NCI-H345 treated with DMSO at 0.1 percent for 48 hours (cell line): ENCODE data around the gene SULT4A1.

Experiments used
- DNase-seq: peaks from one replicate; lab custom pipeline; 2025; ENCODE audit not compliant: unreplicated experiment; lab: John Stamatoyannopoulos, UW

SULT4A1 gene

DNA sequence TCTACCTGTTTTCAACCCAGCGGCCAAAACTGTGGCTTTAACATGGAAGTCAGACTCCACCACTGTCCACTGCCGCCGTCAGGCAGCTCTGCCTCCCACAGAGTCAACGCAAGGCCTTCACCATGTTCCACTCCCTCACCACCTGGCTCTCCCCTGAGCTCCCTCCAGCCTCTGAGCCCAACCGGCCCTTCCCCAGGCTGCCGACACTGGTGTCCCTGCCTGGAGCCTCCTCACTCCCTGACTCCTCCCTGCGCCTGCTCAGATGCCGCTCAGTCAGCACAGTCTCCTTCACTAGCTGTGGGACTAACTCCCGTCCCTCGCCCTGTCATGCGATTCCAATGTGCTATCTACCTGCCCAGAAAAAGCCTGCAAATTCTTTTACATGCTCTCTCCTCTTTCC, 16.3 kb downstream of the SULT4A1 start:
- no peak for DNase-seq

DNA sequence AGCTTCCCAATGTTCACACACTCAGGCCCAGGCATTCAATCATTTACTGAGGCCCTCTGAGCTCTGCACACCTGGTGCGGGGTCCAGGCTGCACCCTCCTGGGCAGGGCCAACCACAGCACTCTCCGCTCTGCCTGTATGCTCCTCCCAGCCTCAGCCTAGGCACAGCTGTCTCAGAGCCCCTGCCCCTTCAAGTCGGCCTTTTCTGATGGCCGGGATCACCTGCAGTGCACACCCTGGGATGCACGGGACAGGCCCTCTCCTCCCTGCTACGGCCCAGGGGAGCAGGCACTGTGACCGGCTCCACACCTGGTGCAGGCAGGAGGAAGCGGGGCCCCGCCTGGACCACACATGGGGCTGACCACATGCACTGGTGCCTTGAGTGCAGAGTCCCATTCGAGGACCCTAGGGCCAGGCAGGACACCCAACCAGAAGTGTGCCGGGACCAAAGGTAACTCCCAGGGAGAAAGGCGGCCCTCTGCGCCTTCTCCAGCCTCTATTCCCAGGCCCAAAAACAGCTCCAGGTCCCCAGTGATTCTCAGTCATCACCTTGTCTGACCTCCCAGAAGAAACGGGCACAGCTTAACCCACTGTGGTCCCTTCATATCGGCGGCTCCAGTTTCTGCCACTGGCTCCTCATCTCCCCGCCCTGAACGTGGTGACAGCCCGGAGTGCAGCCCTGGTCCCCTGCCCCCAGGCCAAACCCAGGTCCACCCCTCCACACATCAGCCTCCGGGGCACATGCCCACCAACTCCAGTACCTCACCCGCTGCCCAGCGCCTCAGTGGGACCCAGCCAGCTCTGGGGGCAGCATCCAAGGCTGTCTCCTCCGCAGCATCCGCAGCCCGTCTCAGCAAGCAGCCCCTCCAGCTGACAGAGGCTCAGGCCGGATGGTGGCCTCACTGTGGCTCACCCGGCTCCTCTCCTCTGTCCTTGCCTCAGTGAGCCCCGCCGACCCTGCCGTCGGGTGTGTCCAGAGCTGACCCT, 17.5 kb downstream of the SULT4A1 start:
- no peak for DNase-seq

DNA sequence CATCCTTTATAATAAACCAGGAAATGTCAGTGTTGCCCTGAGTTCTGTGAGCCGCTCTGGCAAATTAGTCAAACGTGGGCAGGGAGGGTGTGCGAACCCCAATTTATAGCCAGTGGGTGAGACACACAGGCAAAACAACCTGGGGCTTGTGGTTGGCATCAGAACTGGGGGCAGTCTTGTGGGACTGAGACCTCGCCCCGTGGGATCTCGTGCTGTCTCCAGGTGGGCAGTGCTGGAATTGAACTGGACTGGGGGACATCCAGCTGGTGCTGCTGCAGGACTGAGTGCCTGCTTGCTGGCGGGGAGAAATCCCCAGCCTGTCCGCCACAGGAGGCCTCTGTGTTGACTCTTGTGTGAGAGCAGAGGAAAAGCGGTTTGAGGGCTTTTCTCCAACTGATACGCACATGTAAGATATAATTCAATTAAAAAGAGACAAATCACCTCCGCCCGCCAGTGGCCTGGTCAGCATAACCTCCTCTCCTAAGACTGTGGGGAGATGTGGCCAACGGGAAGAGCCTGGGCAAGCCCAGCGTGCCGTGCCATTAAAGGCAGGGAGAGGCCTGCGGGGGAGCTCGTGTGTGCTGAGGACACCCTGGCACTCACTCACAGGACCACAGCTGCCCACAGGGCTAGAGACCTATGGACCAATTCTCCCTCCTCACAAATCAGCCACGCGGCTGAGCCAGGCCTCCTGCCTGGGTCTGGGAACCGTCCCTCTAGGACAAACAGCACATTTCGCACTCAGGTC, 18.4 kb downstream of the SULT4A1 start:
- no peak for DNase-seq

DNA sequence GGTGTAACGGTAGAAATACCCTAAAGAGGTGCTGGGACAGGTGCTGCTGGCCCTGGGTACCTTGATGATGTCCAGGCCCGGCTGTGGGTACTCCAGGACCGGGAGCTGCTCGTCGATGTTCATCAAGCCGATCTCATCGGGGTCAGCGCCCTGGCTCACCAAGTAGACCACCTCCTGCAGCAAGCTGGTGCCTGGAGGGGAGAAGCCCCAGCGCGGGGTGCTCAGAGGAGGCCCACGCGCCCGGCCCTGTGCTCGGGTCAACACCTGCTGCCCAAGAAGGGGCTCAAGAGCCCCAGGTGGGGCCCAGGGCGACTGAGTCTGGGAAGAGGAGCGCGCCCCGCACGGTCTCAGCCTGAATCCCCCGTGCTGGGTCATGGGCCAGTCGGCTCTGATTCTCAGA, 20.6 kb downstream of the SULT4A1 start:
- no peak for DNase-seq

DNA sequence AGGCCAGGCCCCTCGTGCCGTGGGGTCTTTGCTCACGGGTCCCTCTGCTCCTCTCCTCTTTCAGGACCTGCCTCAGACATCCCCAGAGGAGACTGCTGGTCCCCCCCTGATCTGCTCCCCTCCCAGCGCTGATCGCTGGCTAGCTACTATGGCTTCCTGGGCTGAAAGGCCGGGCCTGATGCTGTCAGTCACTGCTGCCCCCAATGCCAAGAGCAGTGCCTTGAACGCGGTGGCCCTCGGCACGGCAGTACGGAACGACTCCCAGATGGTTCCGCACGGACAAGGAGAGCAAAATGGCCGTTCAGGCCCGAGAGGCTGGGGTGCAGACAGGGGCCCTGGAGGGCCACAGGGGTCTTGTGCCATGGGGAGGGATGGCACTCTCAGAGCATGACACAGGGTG, 21.5 kb downstream of the SULT4A1 start:
- DNase-seq = no peak

DNA sequence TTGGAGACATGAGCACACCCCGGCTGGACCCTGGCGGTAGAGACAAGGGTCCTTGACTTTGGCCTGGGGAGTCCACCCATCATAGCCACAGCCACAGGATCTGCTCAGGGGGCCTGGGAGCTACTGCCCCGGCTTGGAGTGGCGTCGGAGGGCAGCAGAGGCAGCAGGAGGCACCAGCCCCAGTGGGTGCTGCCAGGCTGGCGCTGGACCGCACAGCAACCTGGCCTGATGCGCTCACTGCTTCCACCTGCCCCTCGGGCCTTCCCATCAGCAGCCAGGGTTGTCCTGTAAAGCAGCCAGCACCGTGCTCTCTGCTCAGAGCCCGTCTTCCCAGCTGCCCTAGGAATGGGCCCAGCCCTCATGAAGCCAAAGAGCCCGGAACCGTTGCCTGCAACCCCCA, 21.9 kb downstream of the SULT4A1 start:
- DNase-seq = no peak

DNA sequence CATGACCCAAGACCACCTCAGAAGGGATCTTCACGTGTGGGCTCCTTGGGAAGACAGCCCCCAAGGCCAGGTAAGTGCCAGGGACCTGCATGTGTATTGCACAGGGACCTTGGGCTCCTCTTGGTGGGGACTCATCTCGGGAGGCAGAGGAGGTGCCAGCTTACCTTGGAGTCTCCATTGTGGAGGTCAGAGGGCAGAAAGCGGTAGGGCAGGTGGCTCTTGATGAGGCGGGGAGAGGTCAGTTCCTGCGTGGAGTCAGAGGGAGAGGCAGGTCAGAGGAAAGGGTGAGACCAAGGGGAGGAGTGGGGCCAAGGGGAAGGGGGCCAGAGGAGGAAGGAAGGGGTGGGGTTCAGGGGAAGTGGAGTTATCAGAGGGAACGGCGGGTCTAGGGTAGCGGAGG, 22.5 kb downstream of the SULT4A1 start:
- no peak for DNase-seq

DNA sequence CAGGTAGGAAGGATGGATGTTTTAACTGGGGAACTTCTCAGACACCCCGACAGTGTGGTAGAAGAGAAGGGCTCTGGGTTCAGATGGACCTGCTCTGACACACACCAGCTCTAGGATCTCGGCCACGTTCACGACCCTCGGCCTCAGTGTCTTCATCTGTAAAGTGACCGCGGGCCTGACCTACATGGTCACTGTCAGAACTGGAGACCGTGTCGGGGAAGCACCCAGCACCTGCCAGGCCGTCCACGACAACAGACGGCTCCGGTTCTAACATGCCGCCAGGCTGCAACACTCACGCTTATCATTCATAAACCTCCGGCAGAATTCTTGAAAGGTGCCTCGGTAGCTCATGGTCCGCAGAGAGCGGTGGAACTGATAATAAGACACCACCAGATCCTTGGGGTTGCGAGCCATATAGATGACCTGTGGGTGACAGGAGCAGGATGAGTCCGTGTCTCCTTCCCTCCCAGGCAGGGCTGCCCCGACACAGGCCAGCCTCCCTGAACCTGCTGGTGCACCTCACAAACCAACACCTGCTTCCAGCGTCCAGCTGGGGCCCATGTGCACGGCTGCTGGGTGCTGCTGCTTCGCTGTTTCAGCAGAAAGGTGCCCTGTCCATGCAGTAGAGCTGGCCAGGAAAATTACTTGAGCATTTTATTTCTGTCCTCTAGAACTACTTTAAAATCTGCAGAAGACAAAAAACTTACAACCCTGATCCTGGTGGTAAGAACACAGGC, 23.6 kb downstream of the SULT4A1 start:
- no peak for DNase-seq

DNA sequence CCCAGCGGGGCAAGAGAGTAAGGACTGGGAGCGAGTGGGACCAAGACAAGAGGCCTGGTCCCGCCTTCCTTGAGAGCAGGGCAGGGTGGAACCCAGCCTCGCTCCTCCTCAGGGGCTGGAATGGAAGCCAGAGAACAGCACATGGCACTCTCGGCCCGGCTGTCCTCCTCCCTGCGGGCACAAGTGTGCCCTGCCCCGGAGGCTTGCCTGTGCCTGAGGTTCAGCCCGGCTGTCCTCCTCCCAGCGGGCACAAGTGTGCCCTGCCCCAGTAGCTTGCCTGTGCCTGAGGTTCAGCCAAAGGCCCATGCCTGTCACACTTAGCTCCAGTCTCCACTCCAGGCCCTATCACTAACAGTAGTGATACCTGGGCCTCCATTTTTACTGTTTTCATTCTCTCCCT, 24.2 kb downstream of the SULT4A1 start:
- no peak for DNase-seq

DNA sequence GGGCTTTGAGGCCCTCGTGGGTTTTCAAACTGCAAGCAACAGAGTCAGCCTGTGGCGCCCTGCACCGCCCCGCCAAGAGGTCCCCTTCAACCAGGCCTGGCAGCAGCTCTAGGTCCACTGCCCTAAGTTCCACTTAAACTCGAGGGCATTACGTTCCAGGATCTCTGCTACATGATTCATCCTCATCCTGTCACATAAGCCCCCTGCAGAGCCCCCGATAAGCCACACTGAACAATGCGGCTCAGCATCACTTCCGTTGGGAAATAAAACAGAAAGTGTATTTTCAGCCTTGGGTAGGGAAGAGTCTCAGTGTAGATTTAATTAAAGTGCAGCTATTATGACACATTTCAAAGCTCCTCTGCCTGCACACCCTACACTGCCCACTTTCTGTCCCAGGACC, 24.6 kb downstream of the SULT4A1 start:
- DNase-seq = no peak

DNA sequence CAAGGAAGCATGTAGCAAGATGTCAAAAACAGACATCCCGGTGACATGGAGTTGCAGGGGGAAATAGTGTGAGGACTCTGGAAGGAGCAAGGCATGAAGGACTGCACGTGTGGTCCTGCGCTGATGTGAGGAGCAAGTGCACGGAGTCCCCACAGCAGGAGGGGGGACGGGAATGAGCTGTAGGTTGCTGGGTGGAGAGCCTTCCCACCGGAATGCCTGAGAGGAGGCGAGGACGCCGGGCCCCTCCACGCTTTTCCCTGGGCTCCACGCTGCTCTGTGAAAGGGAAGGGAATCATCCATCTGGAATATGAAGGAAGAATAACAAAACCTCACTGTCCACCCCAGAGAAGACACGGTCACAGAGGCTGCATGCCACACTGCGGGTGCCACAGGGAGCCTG, 26.6 kb downstream of the SULT4A1 start:
- DNase-seq = no peak

DNA sequence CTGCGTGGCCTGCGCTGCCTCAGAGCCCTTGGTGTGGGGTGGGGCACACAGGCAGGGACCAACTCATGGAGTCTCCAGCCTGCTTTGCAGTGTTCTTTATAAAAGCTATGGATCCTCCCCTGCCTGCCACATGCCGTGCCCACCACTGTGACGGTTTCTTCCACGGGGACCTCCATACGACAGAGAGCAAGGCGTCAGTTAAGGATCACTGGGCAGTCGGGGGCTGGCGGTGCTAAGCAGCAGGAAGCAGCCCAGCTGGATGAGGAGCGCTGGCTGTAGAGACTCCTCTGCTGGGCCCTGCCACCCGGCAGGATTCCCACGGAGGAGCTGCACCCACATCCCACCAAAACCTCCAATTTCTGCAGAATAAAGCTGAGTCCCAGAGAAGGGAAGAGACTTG, 27.1 kb downstream of the SULT4A1 start:
- DNase-seq = no peak

DNA sequence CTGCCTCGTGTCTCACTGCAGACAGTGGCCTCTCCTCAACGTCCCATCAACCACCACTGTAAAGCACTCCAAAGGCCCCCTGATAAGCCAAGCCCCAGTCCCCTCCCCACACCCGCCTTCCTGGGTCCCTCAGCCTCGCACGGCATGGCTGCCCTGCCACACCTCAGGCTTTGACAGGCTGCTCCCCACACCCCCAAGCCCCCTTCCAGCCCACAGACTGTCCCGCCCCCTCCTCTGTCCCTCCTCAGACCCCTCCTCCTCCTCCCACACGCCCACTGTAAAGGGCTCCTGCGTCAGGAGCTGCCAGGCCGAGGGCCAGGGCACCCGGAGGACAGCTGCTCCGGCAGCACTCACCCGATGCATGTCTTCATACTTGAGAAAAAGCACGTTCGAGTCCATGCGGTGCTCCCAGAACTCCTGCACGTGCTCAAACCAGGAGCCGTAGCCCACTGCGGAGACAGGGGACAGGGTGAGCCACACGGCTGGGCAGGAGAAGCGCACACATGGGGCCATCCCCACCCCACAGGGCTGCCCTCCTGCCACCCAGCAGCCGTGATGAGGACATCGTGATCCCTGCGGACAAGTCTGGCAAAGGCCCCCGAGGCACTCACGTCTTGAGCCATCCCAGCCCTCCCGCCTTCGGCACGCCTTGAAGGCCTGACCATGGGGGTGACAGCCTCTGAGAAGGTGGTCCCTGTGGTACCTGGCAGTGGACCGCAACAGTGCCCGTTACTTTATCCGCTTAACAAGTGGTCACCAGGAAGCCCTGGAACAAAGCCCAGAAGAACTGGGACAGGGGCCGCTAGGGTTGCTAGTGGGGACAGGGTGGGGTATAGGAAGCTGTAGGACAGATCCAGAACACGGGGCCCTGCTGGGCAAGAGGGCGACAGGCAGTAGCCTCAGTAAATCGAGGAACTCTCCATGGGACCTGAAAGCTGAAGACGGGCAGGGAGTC, 28.8 kb downstream of the SULT4A1 start:
- no peak for DNase-seq

DNA sequence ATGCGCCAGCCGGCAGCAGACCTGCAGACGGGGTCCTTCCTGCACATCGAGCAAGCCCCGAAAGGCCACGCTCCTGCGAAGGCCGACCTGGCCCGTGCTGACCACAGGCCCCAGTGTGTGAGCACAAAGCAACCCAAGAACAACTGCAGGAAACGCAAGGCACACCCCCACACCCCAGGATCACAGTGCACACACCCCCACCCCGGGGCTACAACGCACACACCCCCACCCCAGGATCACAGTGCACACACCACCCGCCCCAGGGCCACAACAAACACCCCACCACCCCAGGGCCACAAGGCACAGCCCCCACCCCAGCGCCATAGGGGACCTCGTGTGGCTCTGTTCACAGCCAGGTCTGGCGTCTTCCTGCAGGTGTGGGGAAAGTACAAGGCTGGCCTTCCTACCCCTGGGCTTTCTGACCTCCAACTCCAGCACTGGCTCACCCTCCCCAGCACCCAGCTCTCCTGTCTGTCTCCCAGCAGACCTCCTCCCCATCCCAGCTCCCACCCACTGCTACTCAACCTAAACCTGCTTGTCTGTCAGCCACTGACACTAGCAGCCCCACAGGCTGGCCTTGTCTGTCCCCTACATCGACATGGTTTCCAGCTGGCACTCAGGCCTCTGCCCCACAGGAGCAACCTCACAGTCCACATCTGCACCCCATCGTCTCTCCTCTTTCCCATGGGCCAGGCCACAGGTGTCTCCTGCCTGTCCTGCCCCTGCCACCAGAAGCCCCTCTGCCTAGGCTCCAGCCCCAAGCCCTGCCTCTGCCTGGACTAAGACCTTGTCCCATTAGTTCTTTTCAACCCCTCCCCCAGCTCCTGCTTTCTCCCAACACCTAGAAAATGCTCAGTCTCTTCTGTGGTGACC, 29.7 kb downstream of the SULT4A1 start:
- DNase-seq = no peak

DNA sequence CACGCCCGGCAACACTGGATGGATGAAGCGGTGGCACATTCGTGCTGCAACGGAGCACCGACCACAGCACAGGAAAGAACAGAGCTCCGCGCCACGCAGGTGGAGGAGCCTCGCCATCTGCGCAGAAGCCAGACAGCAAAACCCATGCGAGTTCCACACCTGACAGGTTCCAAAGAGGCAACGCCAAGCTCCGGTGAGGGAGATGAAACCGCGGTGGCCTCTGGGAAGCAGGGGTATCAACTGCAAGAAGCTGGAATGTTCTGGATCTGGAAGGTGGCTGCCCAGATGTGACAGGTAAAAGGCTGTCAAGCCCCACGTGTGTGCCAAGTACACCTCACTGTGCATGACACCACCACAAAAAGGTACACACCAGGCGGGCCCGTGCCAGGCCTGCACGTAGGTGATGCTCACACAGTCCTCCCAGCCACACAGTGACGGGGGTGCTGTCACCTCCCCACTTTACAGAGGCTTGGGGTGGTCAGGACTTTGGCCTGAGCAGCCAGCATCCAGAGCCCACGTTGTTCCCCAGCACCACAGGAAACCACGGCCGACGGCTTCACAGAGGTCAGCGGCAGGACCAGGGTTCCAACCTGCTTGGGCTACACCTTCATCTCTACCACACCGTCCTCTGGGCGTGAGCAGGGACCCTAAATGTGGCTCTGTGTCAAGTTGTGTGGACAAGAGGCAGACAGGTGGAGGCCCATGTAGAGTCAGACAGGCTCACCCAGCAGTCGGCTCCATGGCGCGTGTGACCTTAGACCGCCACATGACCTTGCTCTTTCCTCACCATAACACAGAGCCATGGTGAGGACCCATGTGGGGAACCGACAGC, 30.5 kb downstream of the SULT4A1 start:
- no peak for DNase-seq

DNA sequence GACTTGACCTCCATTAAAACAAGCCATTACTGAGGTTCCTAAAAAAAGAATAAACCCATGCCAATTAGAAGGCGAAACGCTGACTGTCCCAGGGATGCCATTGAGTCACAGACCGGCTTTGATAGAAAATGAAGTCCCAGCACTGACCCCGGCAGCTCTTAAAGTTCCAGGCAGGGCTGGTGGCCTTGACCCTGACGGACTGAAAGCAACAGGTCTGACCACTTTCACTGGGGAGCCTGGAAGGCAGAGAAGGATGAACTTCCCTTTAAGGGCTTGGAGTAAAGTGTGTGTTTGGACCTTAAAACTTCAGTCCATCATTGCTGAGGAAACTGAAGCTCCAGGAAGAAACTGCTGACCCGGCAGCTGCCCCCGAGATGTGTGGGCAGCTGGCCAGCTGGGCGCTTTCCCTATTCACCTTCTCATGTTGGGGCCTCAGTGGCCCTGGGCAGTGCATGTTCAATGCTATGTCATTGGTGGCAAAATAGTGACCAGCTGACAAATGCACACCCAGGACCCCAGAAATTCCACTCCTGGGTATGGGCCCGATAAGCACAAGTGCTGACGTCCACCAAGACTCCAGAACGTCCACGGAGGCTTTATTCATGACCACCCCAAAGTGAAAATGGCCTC, 31.3 kb downstream of the SULT4A1 start:
- DNase-seq = no peak

DNA sequence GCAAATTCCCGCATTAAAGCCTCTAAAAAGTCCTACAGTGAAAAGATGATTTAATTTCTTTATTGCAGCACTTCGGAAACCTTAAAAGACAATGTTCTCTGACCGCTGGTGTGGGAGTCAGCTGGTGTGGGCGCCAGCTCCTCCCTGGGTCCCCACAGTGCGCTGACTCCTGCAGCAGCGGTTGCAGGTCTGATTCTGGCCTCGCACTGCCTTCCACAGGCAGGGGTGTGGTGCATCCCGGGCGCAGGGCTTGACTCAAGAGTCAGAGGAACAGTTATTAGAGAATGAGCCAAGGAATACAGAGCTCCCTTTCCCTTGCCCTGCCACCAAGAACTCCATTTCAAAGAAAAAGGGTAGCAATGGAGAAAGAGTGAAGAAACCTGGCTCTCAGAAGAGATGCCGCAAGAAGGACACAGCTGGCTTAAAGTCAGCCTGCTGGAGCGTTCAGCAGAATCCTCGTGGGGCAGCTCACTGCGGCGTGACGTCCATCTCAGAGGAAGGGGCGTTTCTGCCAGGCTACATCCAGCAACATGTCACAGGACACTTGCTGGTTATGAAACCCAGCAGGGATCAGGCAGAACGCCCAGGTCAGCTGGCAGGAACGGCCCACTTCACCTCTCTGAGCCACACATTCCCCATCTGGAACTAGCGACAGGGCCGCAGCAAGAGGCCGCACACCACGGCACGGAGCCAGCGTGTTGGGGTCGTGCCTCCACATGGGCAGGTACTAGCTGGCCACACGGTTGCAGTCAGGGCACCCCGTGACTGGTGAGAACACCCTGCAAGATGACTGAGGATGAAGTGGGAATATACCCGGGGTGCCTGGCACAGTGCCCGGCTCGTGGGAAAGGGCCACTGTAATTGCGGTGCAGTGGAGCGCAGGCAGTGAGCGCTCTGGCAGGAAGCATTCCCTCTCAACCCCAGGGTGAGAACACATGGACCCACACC, 32.1 kb downstream of the SULT4A1 start:
- peak; percentile 1 for DNase-seq
